ENCODE results near the gene SLC10A1.

DNA sequence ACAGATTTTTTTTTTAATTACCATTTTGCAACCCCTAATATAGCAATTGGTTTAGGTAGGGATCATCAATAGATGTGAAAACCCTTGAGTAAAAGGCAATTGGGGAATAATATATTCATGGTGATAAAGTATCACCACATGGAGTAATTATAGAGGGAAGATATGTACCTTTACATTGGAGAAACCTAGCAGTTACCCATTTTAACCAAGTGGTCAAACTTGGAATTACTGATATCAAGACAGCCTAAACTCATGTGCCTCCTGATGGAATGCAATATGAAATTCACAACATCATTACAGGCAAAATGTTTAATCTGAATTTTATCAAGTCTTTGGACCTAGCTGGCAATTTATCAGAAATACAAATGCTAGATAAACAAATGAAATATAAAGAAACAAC is 6.7 kb upstream of the SLC10A1 start:
- TF ChIP-seq CTCF (conservative IDR thresholded peaks at IDR 0.05; ENCODE audit: low read length) = peak; percentile 40
- no peak for TF ChIP-seq EZH2phosphoT487 (IDR thresholded peaks at IDR 0.05; ENCODE audit: borderline replicate concordance, low read depth, low read length)

All from OCI-LY7 (cell line).